IMR-90 (cell line): ENCODE results near the gene ZDHHC22. TPM values are rescaled to one million over a fixed set of nuclear protein-coding genes. Genes with fewer than 3 reads are reported as not detected.

ENCODE experiments used
- ATAC-seq: fragments of 200-7000 bp; cut with Tn5 transposase; 2 replicates; pipeline ENCODE4 v1.9.1; 2020; ENCODE audit warnings: low read depth, mild to moderate bottlenecking, moderate library complexity
- BruUV-seq: library from RNA; stranded (reverse); fragments of 400-500 nt; replicated peaks from 2 replicates; lab custom pipeline; 2021; lab: Mats Ljungman, UMichigan
- CTCF ChIA-PET: fragments of 300-600 bp; formaldehyde crosslinking; extraction: SDS; loops from one replicate; lab custom pipeline; 2021; ENCODE audit warnings: antibody characterized with exemption; lab: Yijun Ruan, JAX
- POLR2A ChIA-PET: fragments of 300-600 bp; sonication (Branson Sonifier 250); formaldehyde crosslinking; loops from one replicate; lab custom pipeline; 2022; ENCODE audit warnings: antibody characterized with exemption; ENCODE audit not compliant: unreplicated experiment; lab: Charles Lee
- DNase-seq: peaks from one replicate; pipeline ENCODE4 v3.0.0; 2013
- H2AFZ ChIP-seq: replicated peaks from 2 replicates; pipeline ENCODE3; 2013; ENCODE audit warnings: low read length, mild to moderate bottlenecking; ENCODE audit not compliant: poor library complexity
- H2AK5ac ChIP-seq: 2 replicates; pipeline ENCODE4 v1.6.1; 2013; ENCODE audit warnings: low read depth, low read length, inconsistent platforms
- H2AK9ac ChIP-seq: replicated peaks from 2 replicates; pipeline ENCODE3; 2013; ENCODE audit warnings: mild to moderate bottlenecking, low read depth, low read length, moderate library complexity; ENCODE audit not compliant: poor library complexity
- H2BK120ac ChIP-seq: 2 replicates; pipeline ENCODE4 v1.6.1; 2013; ENCODE audit warnings: low read depth, low read length, inconsistent platforms
- H2BK15ac ChIP-seq: 3 replicates; pipeline ENCODE4 v1.6.1; 2013; ENCODE audit warnings: low read depth, low read length, inconsistent platforms
- H2BK20ac ChIP-seq: 2 replicates; pipeline ENCODE4 v1.6.1; 2013; ENCODE audit warnings: low read depth, mild to moderate bottlenecking, inconsistent platforms, low read length, moderate library complexity
- H2BK5ac ChIP-seq: 2 replicates; pipeline ENCODE4 v1.6.1; 2013; ENCODE audit warnings: mild to moderate bottlenecking, low read depth, low read length, inconsistent platforms; ENCODE audit not compliant: poor library complexity, severe bottlenecking
- H3K14ac ChIP-seq: replicated peaks from 2 replicates; pipeline ENCODE4 v1.6.1; 2013; ENCODE audit warnings: low read depth, low read length, inconsistent platforms
- H3K18ac ChIP-seq: 2 replicates; pipeline ENCODE4 v1.6.1; 2013; ENCODE audit warnings: low read depth, low read length, control low read depth
- H3K23ac ChIP-seq: 2 replicates; pipeline ENCODE4 v1.6.1; 2013; ENCODE audit warnings: low read depth, low read length, inconsistent platforms
- H3K27ac ChIP-seq: 2 replicates; pipeline ENCODE4 v1.5.1; 2013; ENCODE audit warnings: mild to moderate bottlenecking, control low read depth, low read length; ENCODE audit not compliant: insufficient read depth
- H3K27me3 ChIP-seq: 2 replicates; pipeline ENCODE4 v1.6.1; 2013; ENCODE audit warnings: low read length; ENCODE audit not compliant: control insufficient read depth, insufficient read depth
- H3K36me3 ChIP-seq: 2 replicates; pipeline ENCODE4 v1.6.1; 2013; ENCODE audit warnings: low read length, mixed read lengths; ENCODE audit not compliant: control insufficient read depth, insufficient read depth
- H3K4ac ChIP-seq: 2 replicates; pipeline ENCODE4 v1.6.1; 2013; ENCODE audit warnings: low read depth, low read length, inconsistent platforms
- H3K4me1 ChIP-seq: 2 replicates; pipeline ENCODE4 v1.6.1; 2013; ENCODE audit warnings: low read length, mixed read lengths; ENCODE audit not compliant: control insufficient read depth, insufficient read depth
- H3K4me2 ChIP-seq: 2 replicates; pipeline ENCODE4 v1.6.1; 2013; ENCODE audit warnings: low read depth, mild to moderate bottlenecking, control low read depth, low read length, moderate library complexity
- H3K4me3 ChIP-seq: 2 replicates; pipeline ENCODE4 v1.5.1; 2013; ENCODE audit warnings: low read depth, mild to moderate bottlenecking, control low read depth, low read length, moderate library complexity; ENCODE audit not compliant: insufficient read depth
- H3K56ac ChIP-seq: 2 replicates; pipeline ENCODE4 v1.6.1; 2013; ENCODE audit warnings: low read length, inconsistent platforms; ENCODE audit not compliant: insufficient read depth; ENCODE audit errors: extremely low read depth
- H3K79me1 ChIP-seq, 2 experiments: 2 replicates each; pipeline ENCODE4 v1.6.1; 2013; ENCODE audit warnings: low read length in 2 of 2, inconsistent platforms in 1 of 2, low read depth in 1 of 2
- H3K9ac ChIP-seq: 2 replicates; pipeline ENCODE4 v1.6.1; 2013; ENCODE audit warnings: low read depth, low read length, control low read depth
- H3K9me1 ChIP-seq: 2 replicates; pipeline ENCODE4 v1.6.1; 2013; ENCODE audit warnings: low read length, inconsistent platforms; ENCODE audit not compliant: insufficient read depth
- H3K9me3 ChIP-seq: 2 replicates; pipeline ENCODE4 v1.6.1; 2013; ENCODE audit warnings: low read length; ENCODE audit not compliant: control insufficient read depth, insufficient read depth
- H4K20me1 ChIP-seq: 2 replicates; pipeline ENCODE4 v1.6.1; 2013; ENCODE audit warnings: low read length, inconsistent platforms; ENCODE audit not compliant: insufficient read depth
- H4K5ac ChIP-seq: 2 replicates; pipeline ENCODE4 v1.6.1; 2013; ENCODE audit warnings: mild to moderate bottlenecking, low read depth, low read length, control low read depth
- H4K8ac ChIP-seq, 2 experiments: 2 replicates each; pipeline ENCODE4 v1.6.1; 2013; ENCODE audit warnings: low read depth in 2 of 2, low read length in 2 of 2, control low read depth in 1 of 2, inconsistent platforms in 1 of 2
- H4K91ac ChIP-seq: 2 replicates; pipeline ENCODE4 v1.6.1; 2013; ENCODE audit warnings: low read depth, low read length, inconsistent platforms; ENCODE audit not compliant: insufficient read depth
- BHLHE40 ChIP-seq: fragments of 150-350 bp; IDR thresholded peaks from 2 replicates; pipeline ENCODE4 v1.6.1; 2016; ENCODE audit warnings: mild to moderate bottlenecking, low read depth, low read length
- CTCF ChIP-seq: conservative IDR thresholded peaks from 2 replicates; pipeline ENCODE4 v1.5.1; 2012; ENCODE audit warnings: mild to moderate bottlenecking, low read depth, low read length, improper control_type of control experiment
- ELK1 ChIP-seq: fragments of 150-350 bp; IDR thresholded peaks from 2 replicates; pipeline ENCODE4 v1.6.1; 2016; ENCODE audit warnings: low read depth, mild to moderate bottlenecking, low read length, moderate library complexity, borderline replicate concordance
- FOS ChIP-seq: fragments of 150-350 bp; IDR thresholded peaks from 2 replicates; pipeline ENCODE4 v1.6.1; 2016; ENCODE audit warnings: low read depth, low read length
- MAFK ChIP-seq: IDR thresholded peaks from 2 replicates; pipeline ENCODE4 v1.6.1; 2012; ENCODE audit warnings: low read depth, low read length, improper control_type of control experiment
- MAZ ChIP-seq: IDR thresholded peaks from 2 replicates; pipeline ENCODE4 v1.6.1; 2012; ENCODE audit warnings: low read depth, mild to moderate bottlenecking, low read length, improper control_type of control experiment, moderate library complexity, borderline replicate concordance
- NFE2L2 ChIP-seq: fragments of 150-350 bp; IDR thresholded peaks from 2 replicates; pipeline ENCODE4 v1.6.1; 2016; ENCODE audit warnings: low read depth, mild to moderate bottlenecking, low read length
- RCOR1 ChIP-seq: IDR thresholded peaks from 2 replicates; pipeline ENCODE4 v1.6.1; 2012; ENCODE audit warnings: mild to moderate bottlenecking, low read length, improper control_type of control experiment; ENCODE audit not compliant: insufficient replicate concordance
- RFX5 ChIP-seq: IDR thresholded peaks from 2 replicates; pipeline ENCODE4 v1.8.0; 2012; ENCODE audit warnings: low read depth, mild to moderate bottlenecking, low read length, moderate library complexity
- WGBS, 2 experiments: methylation state at CpG; one replicate each; pipeline versions ENCODE4 v1.1.5 to v1.1.7; 2013; ENCODE audit warnings: missing lambda C conversion rate in 2 of 2; ENCODE audit not compliant: insufficient read length in 1 of 2; ENCODE audit errors: extremely low coverage in 2 of 2; 5-methylcytosine and 5-hydroxymethylcytosine counted together
- dilution Hi-C: fragments of 300-500 bp; cut with HindIII; formaldehyde crosslinking; loops from one replicate; pipeline ENCODE4 v1.14.3; 2018; ENCODE audit warnings: low sequenced_read_pairs; ENCODE audit not compliant: unreplicated experiment
- in situ Hi-C: fragments of 300-500 bp; cut with MboI; formaldehyde crosslinking; loops from 3 replicates; pipeline ENCODE4 v1.14.3; 2019; ENCODE audit warnings: low sequenced_read_pairs, inconsistent platforms, mixed read lengths
- intact Hi-C: fragments of 100-400 bp; cut with micrococcal nuclease; formaldehyde crosslinking; loops from 2 replicates; pipeline ENCODE4 v1.10.0; 2022
- polyA plus RNA-seq, 3 experiments: library from polyadenylated mRNA; depleted of rRNA; stranded (reverse); fragments of >200 nt; gene quantifications; 2 replicates each; pipeline ENCODE4 v1.2.3, GENCODE V29; 2012; ENCODE audit warnings: low replicate concordance in 1 of 3
- total RNA-seq: library from RNA; depleted of rRNA; stranded (reverse); fragments of >200 nt; gene quantifications from 2 replicates; pipeline ENCODE4 v1.2.3, GENCODE V29; 2012

Gene ZDHHC22
- total and polyA plus RNA-seq, 2 of the 4 experiments (the other 2 are of a cell fraction) = not detected

GRCh38 chr14:77189479-77189878 lies 47.9 kb upstream of the ZDHHC22 start:
- H3K27ac ChIP-seq = no peak overlapping the region
- H3K18ac ChIP-seq = no peak overlapping the region
- no peaks in the 10 kb centered on the region for H3K79me1 ChIP-seq
- TF ChIP-seq RFX5 (no peak), ELK1 (no peak), MAFK (no peak), MAZ (no peak), FOS (no peak), CTCF (no peak), RCOR1 (no peak), BHLHE40 (no peak), NFE2L2 (no peak)
- H2AK5ac ChIP-seq = no peak overlapping the region
- H3K9ac ChIP-seq = no peak overlapping the region
- no peak overlapping the region for H3K4ac ChIP-seq
- DNase-seq = no peak
- no peak overlapping the region for H2BK5ac ChIP-seq
- no peaks in the 10 kb centered on the region for H4K20me1 ChIP-seq
- H3K14ac ChIP-seq = no peak overlapping the region
- BruUV-seq = no TSS peak
- H4K91ac ChIP-seq = no peak overlapping the region
- H4K8ac ChIP-seq = no peak overlapping the region
- no peaks in the 10 kb centered on the region for H3K4me1 ChIP-seq
- CTCF ChIA-PET = no interaction called here
- H3K36me3 ChIP-seq = no peaks in the 10 kb centered on the region
- H3K4me3 ChIP-seq = no peak overlapping the region
- H4K5ac ChIP-seq = no peak overlapping the region
- no peak overlapping the region for H3K4me2 ChIP-seq
- H3K56ac ChIP-seq = no peak overlapping the region
- no peak overlapping the region for H2AFZ ChIP-seq
- H3K9me3 ChIP-seq = no peaks in the 10 kb centered on the region
- H2BK20ac ChIP-seq = no peak overlapping the region
- no peak overlapping the region for H2AK9ac ChIP-seq
- POLR2A ChIA-PET = no interaction called here
- 0 out of 2 replicates have a peak, but pooled peaks cover 3% of the 10 kb centered on the region for H3K9me1 ChIP-seq
- dilution Hi-C loops = no loop called here
- no CpG with 5 or more reads among the region's 4 CpGs for WGBS, 2 experiments
- in situ Hi-C loops = no loop called here
- no peak overlapping the region for H2BK15ac ChIP-seq
- H3K23ac ChIP-seq = no peak overlapping the region
- no peak overlapping the region for H2BK120ac ChIP-seq
- ATAC-seq = no peak
- intact Hi-C loops = no loop called here
- peaks cover 6% of the 10 kb centered on the region; the same call in 1 of the 2 replicates for H3K27me3 ChIP-seq
